ENCODE results near the gene KAT6B.

DNA sequence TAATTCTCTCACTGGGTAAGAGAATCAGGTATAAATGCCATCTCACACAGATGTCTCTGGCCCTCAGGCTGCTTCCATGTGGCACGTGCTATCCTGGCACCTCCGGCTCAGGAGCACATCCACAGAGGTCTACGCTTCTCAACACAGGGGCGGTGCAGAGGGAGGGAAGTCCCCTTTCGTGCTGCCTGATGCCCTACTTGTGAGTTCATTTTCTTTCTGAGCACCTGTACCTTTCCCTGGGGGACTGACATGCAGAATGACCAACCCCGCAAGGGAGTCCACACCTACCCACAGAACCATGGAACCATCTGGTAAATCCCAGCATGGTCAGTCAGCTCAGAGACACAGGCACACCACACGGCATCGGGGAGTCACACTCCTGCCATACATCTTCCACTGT, 186.1 kb downstream of the KAT6B start:
- TF ChIP-seq, protein P1, sequence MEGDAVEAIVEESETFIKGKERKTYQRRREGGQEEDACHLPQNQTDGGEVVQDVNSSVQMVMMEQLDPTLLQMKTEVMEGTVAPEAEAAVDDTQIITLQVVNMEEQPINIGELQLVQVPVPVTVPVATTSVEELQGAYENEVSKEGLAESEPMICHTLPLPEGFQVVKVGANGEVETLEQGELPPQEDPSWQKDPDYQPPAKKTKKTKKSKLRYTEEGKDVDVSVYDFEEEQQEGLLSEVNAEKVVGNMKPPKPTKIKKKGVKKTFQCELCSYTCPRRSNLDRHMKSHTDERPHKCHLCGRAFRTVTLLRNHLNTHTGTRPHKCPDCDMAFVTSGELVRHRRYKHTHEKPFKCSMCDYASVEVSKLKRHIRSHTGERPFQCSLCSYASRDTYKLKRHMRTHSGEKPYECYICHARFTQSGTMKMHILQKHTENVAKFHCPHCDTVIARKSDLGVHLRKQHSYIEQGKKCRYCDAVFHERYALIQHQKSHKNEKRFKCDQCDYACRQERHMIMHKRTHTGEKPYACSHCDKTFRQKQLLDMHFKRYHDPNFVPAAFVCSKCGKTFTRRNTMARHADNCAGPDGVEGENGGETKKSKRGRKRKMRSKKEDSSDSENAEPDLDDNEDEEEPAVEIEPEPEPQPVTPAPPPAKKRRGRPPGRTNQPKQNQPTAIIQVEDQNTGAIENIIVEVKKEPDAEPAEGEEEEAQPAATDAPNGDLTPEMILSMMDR (IDR thresholded peaks at IDR 0.05), result no peak
- no peak for TF ChIP-seq POLR2A (IDR thresholded peaks at IDR 0.05)
